K562 (cell line): ENCODE measurements around the gene PLCB4. TPM values are rescaled to one million over a fixed set of nuclear protein-coding genes. Genes with fewer than 3 reads are reported as not detected.

Source experiments
- ATAC-seq: fragments of 200-7000 bp; cut with Tn5 transposase; 3 replicates; pipeline ENCODE4 v1.9.1; 2020; ENCODE audit warnings: moderate library complexity
- BruUV-seq: library from RNA; stranded (reverse); fragments of 400-500 nt; replicated peaks from 2 replicates; lab custom pipeline; 2021; lab: Mats Ljungman, UMichigan
- CTCF ChIA-PET: fragments of 300-600 bp; formaldehyde crosslinking; extraction: SDS; loops from one replicate; lab custom pipeline; 2021; ENCODE audit warnings: low intra/inter-chr PET ratio; lab: Yijun Ruan, JAX
- POLR2A ChIA-PET: fragments of 300-600, 350-650 bp; sonication (Branson Sonifier 250); formaldehyde crosslinking; extraction: SDS; loops from one replicate; lab custom pipeline; 2021; ENCODE audit warnings: antibody characterized with exemption, inconsistent platforms; lab: Yijun Ruan, JAX
- DNase-seq, 4 experiments: peaks; one replicate each; pipeline versions ENCODE4 v3.0.0 to v3.0.0-alpha.2; 2011 to 2018; ENCODE audit warnings: low spot score in 3 of 4, mixed read lengths in 3 of 4; ENCODE audit errors: extremely low read depth in 1 of 4
- FAIRE-seq: peaks from 2 replicates; lab custom pipeline; 2011; peaks lifted over from hg19 to GRCh38; lab: Jason Lieb, UNC
- H2AFZ ChIP-seq: 2 replicates; pipeline ENCODE4 v1.6.0; 2011; ENCODE audit warnings: low read depth, low read length, control low read depth, inconsistent platforms
- H3K27ac ChIP-seq: fragments of 200-600 bp; 3 replicates; pipeline ENCODE4 v1.8.0; 2011; ENCODE audit warnings: low read depth, mild to moderate bottlenecking, control low read depth, inconsistent platforms, low read length, moderate library complexity, mixed read lengths; ENCODE audit errors: extremely low read depth
- H3K27me3 ChIP-seq, 2 experiments: fragments of 300-600 bp in 1 of 2; 2 replicates in 1 of 2; 3 replicates in 1 of 2; pipeline versions ENCODE4 v1.6.0 to v1.8.0; 2011; ENCODE audit warnings: inconsistent platforms in 2 of 2, low read length in 2 of 2, mild to moderate bottlenecking in 1 of 2, mixed read lengths in 1 of 2, moderate library complexity in 1 of 2; ENCODE audit not compliant: control insufficient read depth in 2 of 2, insufficient read depth in 2 of 2
- H3K36me3 ChIP-seq: fragments of 300-600 bp; 3 replicates; pipeline ENCODE4 v1.8.0; 2011; ENCODE audit warnings: mild to moderate bottlenecking, low read length, inconsistent platforms; ENCODE audit not compliant: control insufficient read depth, insufficient read depth
- H3K4me1 ChIP-seq, 2 experiments: fragments of 200-600 bp in 1 of 2; replicated peaks in 1 of 2; 2 replicates in 1 of 2; 3 replicates in 1 of 2; pipeline versions ENCODE4 v1.5.1 to v1.8.0; 2011; ENCODE audit warnings: inconsistent platforms in 2 of 2, low read length in 2 of 2, mild to moderate bottlenecking in 1 of 2, mixed read lengths in 1 of 2, moderate library complexity in 1 of 2; ENCODE audit not compliant: control insufficient read depth in 2 of 2, insufficient read depth in 2 of 2
- H3K4me2 ChIP-seq: 2 replicates; pipeline ENCODE4 v1.6.1; 2011; ENCODE audit warnings: low read length, control low read depth, inconsistent platforms, mixed read lengths; ENCODE audit not compliant: insufficient read depth
- H3K4me3 ChIP-seq: fragments of 200-600 bp; sonication (generic), shearing (Covaris generic); 2 replicates; pipeline ENCODE4 v1.5.1; 2016; ENCODE audit warnings: control low read depth, inconsistent platforms
- H3K79me2 ChIP-seq: fragments of 200-600 bp; 3 replicates; pipeline ENCODE4 v1.8.0; 2011; ENCODE audit warnings: low read length, inconsistent platforms; ENCODE audit not compliant: control insufficient read depth, insufficient read depth
- H3K9ac ChIP-seq, 2 experiments: 2 replicates each; pipeline versions ENCODE4 v1.6.0 to v1.6.1; 2011; ENCODE audit warnings: low read depth in 2 of 2, low read length in 2 of 2, control low read depth in 1 of 2, inconsistent platforms in 1 of 2, mild to moderate bottlenecking in 1 of 2, mixed read lengths in 1 of 2; ENCODE audit not compliant: insufficient read depth in 1 of 2
- H3K9me1 ChIP-seq: one replicate; pipeline ENCODE4 v1.6.0; 2011; ENCODE audit warnings: inconsistent platforms, mild to moderate bottlenecking, low read length, moderate library complexity; ENCODE audit not compliant: control insufficient read depth, insufficient read depth
- H3K9me3 ChIP-seq: replicated peaks from 2 replicates; pipeline ENCODE4 v1.5.1; 2011; ENCODE audit warnings: low read depth, low read length, inconsistent platforms; ENCODE audit not compliant: control insufficient read depth, insufficient read depth
- H4K20me1 ChIP-seq: replicated peaks from 2 replicates; pipeline ENCODE4 v1.6.1; 2011; ENCODE audit warnings: low read length, inconsistent platforms, mixed read lengths; ENCODE audit not compliant: control insufficient read depth, insufficient read depth
- HMGN3 ChIP-seq: IDR thresholded peaks from 2 replicates; pipeline ENCODE4 v1.6.1; 2011; ENCODE audit warnings: borderline replicate concordance, low read depth, mild to moderate bottlenecking, mixed read lengths, low read length; ENCODE audit not compliant: insufficient read length; ENCODE audit errors: extremely low read depth
- NR2F6 ChIP-seq: fragments of 450-650 bp; formaldehyde crosslinking; IDR thresholded peaks from 2 replicates; pipeline ENCODE4 v1.4.0; 2020; ENCODE audit warnings: mild to moderate bottlenecking
- POLR2B ChIP-seq: fragments of 450-650 bp; IDR thresholded peaks from 2 replicates; pipeline ENCODE4 v1.6.1; 2018; ENCODE audit warnings: low read depth; ENCODE audit not compliant: partially characterized antibody
- POLR3A ChIP-seq: IDR thresholded peaks from 2 replicates; pipeline ENCODE4 v1.6.1; 2011; ENCODE audit warnings: borderline replicate concordance, mild to moderate bottlenecking, moderate library complexity; ENCODE audit not compliant: insufficient read length, insufficient read depth; ENCODE audit errors: extremely low read depth
- ZNF12 ChIP-seq: sonication (generic); formaldehyde crosslinking; IDR thresholded peaks from 2 replicates; pipeline ENCODE4 v1.4.0; 2020; ENCODE audit warnings: mild to moderate bottlenecking, missing genetic modification reagents
- WGBS: fragments of 100-300 bp; shearing (Covaris generic); methylation state at CpG from one replicate; pipeline ENCODE4 v1.1.6; 2016; ENCODE audit warnings: low coverage, mixed read lengths; ENCODE audit not compliant: insufficient coverage; ENCODE audit errors: missing lambda C conversion rate; 5-methylcytosine and 5-hydroxymethylcytosine counted together
- in situ Hi-C: fragments of 300-500 bp; cut with MboI; formaldehyde crosslinking; loops from 4 replicates; pipeline ENCODE4 v1.15.0; 2018; ENCODE audit warnings: inconsistent platforms, mixed read lengths
- intact Hi-C: fragments of 100-400 bp; cut with micrococcal nuclease; formaldehyde crosslinking; loops from 2 replicates; pipeline ENCODE4 v1.14.2; 2022
- polyA plus RNA-seq, 8 experiments: library from polyadenylated mRNA; depleted of rRNA in 4 of 8; stranded (reverse) in 5 of 8; unstranded in 3 of 8; fragments of >200 nt; fragmentation: Nextera tagmentation in 2 of 8; fragmentation: Illumina TruSeq in 1 of 8; extraction: Ambion mirVana in 2 of 8; extraction: Trizol in 1 of 8; gene quantifications; 2 replicates each; pipeline versions ENCODE4 v1.2.1 to v1.2.3, GENCODE V29; 2011 to 2014; ENCODE audit warnings: inconsistent platforms in 1 of 8, missing spikeins in 1 of 8
- total RNA-seq, 7 experiments: library from RNA; depleted of rRNA in 6 of 7; stranded (reverse); fragments of >200 nt in 6 of 7; fragmentation: Illumina TruSeq in 2 of 7; extraction: Trizol in 2 of 7; gene quantifications; 2 replicates each; pipeline versions ENCODE4 v1.2.1 to v1.2.3, GENCODE V29; 2011 to 2021; ENCODE audit warnings: low replicate concordance in 1 of 7
- TF ChIP-seq, protein P1 (sequence below), 2 experiments: fragments of 450-650 bp in 1 of 2; sonication (generic) in 1 of 2; formaldehyde crosslinking in 1 of 2; IDR thresholded peaks in 1 of 2; conservative IDR thresholded peaks in 1 of 2; 2 replicates each; pipeline versions ENCODE4 v1.6.1 to v1.8.1; 2016 to 2023; ENCODE audit warnings: mild to moderate bottlenecking in 2 of 2, moderate library complexity in 2 of 2, inconsistent platforms in 1 of 2, missing genetic modification reagents in 1 of 2
- TF ChIP-seq, protein P2 (sequence below), 2 experiments: IDR thresholded peaks in 1 of 2; conservative IDR thresholded peaks in 1 of 2; 2 replicates each; pipeline ENCODE4 v1.6.1; 2016; ENCODE audit warnings: low read depth in 2 of 2, mild to moderate bottlenecking in 1 of 2, missing compliant biosample characterization in 1 of 2, missing genetic modification characterization in 1 of 2, moderate library complexity in 1 of 2

PLCB4 gene
- total and polyA plus RNA-seq, 9 of the 15 experiments (the other 6 are each of a cell fraction or from before 2014, with no cell fraction given), result 0.20 to 2.9 (median 0.52) TPM

GRCh38 chr20:9233804-9234203, 164.9 kb downstream of the PLCB4 start:
- Histone ChIP-seq H2AFZ (no peak overlapping the region), H3K4me1 (no peaks in the 10 kb centered on the region), H3K9me1 (no peaks in the 10 kb centered on the region), H4K20me1 (no peaks in the 10 kb centered on the region), H3K4me2 (no peak overlapping the region), H3K79me2 (no peaks in the 10 kb centered on the region), H3K27me3 (no peaks in the 10 kb centered on the region), H3K9me3 (no peaks in the 10 kb centered on the region), H3K36me3 (no peaks in the 10 kb centered on the region), H3K9ac (no peak overlapping the region), H3K4me3 (no peak overlapping the region), H3K27ac (no peak overlapping the region)
- no peak for DNase-seq
- POLR2A ChIA-PET, result no interaction called here
- intact Hi-C loops (no loop called here), in situ Hi-C loops (no loop called here)
- TF ChIP-seq POLR3A (no peak), ZNF12 (no peak), POLR2B (no peak)
- TF ChIP-seq, protein P1, sequence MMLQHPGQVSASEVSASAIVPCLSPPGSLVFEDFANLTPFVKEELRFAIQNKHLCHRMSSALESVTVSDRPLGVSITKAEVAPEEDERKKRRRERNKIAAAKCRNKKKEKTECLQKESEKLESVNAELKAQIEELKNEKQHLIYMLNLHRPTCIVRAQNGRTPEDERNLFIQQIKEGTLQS (IDR thresholded peaks at IDR 0.05), result no peak
- TF ChIP-seq, protein P1 (CRISPR knock-in tag; conservative IDR thresholded peaks at IDR 0.05), result no peak
- ATAC-seq, result no peak
- no peak for FAIRE-seq
- no TSS peak for BruUV-seq
- CTCF ChIA-PET, result no interaction called here
- 3% methylated on average over 2 of the region's 2 CpGs for WGBS

DNA sequence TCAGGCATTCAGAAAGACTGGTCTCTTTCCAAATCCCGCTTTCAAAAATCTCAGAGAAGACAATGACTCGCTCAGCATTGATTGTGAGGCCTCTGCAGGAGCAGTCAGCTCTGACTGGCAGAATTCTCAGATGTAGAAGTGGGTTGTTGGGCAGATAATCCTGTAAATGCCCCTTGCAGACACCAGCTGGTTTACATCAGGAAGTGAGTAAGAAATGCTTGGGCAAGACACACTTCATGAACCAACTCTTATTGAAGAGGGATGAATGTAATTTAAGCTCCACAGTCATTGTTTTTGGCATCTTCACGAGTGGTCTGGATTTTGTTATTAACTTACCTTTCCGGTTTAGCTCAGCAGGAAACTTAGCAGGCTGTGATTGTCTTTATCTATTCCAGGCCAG, 166.6 kb downstream of the PLCB4 start:
- H2AFZ ChIP-seq, result no peak overlapping the region
- POLR2A ChIA-PET, result no interaction called here

More for the DNA sequence above, 166.6 kb downstream of the PLCB4 start:
- Histone ChIP-seq H3K4me1 (no peaks in the 10 kb centered on the region), H3K9ac (no peak overlapping the region), H3K27me3 (no peaks in the 10 kb centered on the region), H3K9me3 (no peaks in the 10 kb centered on the region), H4K20me1 (no peaks in the 10 kb centered on the region), H3K27ac (no peak overlapping the region), H3K9me1 (no peaks in the 10 kb centered on the region), H3K4me2 (no peak overlapping the region), H3K79me2 (no peaks in the 10 kb centered on the region), H3K4me3 (no peak overlapping the region), H3K36me3 (no peaks in the 10 kb centered on the region)
- BruUV-seq, result no TSS peak
- no peak for FAIRE-seq
- no peak for DNase-seq
- TF ChIP-seq NR2F6 (CRISPR knock-in tag) (no peak), HMGN3 (no peak)
- TF ChIP-seq, protein P2, sequence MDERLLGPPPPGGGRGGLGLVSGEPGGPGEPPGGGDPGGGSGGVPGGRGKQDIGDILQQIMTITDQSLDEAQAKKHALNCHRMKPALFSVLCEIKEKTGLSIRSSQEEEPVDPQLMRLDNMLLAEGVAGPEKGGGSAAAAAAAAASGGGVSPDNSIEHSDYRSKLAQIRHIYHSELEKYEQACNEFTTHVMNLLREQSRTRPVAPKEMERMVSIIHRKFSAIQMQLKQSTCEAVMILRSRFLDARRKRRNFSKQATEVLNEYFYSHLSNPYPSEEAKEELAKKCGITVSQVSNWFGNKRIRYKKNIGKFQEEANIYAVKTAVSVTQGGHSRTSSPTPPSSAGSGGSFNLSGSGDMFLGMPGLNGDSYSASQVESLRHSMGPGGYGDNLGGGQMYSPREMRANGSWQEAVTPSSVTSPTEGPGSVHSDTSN (CRISPR knock-in tag; IDR thresholded peaks at IDR 0.05; ENCODE audit: low read depth), result no peak
- TF ChIP-seq, protein P2 (tag; conservative IDR thresholded peaks at IDR 0.05; ENCODE audit: low read depth), result no peak
- no peak for ATAC-seq
- WGBS, result 0% methylated on average over 4 of the region's 4 CpGs
- intact Hi-C loops, result no loop called here
- in situ Hi-C loops, result no loop called here
- CTCF ChIA-PET, result no interaction called here
